ENCODE measurements around the gene ZNF211.

ZNF211 gene

DNA sequence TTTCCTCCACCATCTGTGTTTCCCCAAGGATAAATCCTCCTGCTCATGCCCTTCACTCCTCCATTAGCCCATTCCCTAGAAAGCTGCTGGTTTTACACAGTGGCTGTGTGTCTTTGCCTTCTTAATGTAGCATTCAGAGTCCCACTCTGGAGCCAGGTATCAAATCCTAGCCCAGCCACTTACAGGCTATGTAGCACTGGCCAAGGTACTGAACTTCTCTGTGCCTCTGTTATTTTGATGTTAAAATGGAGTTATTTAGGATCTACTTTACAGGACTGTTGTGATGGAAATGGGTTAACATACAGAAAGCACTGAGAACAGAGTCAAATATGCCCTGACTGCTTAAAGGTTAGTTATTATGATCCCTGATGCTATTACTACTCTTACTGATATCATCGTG, 34.3 kb downstream of the ZNF211 start:
- H4K20me1 ChIP-seq = peaks cover 0 to 6% (median 0%) of the 10 kb centered on the region in 11 experiments; a peak in 1 of 22 replicates
- peaks cover 4 to 15% (median 11%) of the 10 kb centered on the region in 10 experiments; a peak in 13 of 20 replicates for H3K4me1 ChIP-seq
- H3K36me3 ChIP-seq = no peaks in the 10 kb centered on the region
- peaks cover 31 to 46% (median 40%) of the 10 kb centered on the region in 11 experiments for H3K27me3 ChIP-seq
- no peak overlapping the region for H3K4me2 ChIP-seq
- H3K9me3 ChIP-seq (replicated peaks in 1 of 11) = no peaks in the 10 kb centered on the region
- H3K27ac ChIP-seq = no peak overlapping the region
- TF ChIP-seq Cebpa-rat (IDR thresholded peaks at IDR 0.05) = no peak
- no peak overlapping the region for H3K9ac ChIP-seq
- H3K4me3 ChIP-seq = no peak overlapping the region

DNA sequence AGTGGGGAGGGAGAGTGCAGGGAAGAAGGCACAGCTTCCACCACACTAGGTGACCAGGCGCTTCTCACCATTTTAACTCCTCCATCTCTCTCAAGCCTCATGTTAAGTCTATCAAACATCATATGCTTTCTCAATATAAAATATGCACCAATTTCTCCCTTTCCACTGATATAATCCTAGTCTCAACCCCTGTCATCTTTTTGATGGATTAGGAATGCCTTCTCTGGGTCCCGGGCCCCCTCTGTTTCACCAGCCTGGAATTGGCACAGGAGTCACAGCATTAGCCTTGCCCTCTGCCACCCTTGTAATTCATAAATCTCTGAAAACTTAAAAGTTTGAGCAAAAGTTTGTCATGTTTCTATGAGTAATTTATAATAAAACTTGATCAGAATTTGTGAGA, 35.7 kb downstream of the ZNF211 start, which contains the start of gene ZSCAN4:
ZSCAN4 (plus strand) TSS at position 301 of the 400 bp plus-strand sequence. CDS start 7,211 bp downstream, outside the sequence.
- no peak within 1 kb of the TSS for H3K27ac ChIP-seq
- TF ChIP-seq Cebpa-rat (IDR thresholded peaks at IDR 0.05) = no peak

GRCh38 chr19:57671124-57671895, 38.3 kb downstream of the ZNF211 start:
- H3K9me3 ChIP-seq (replicated peaks in 1 of 11) = peaks cover 0 to 12% (median 5%) of the 10 kb centered on the region in 11 experiments; a peak in 8 of 22 replicates

More for the DNA sequence above, 35.7 kb downstream of the ZNF211 start, which contains the start of gene ZSCAN4:
- Histone ChIP-seq H3K4me2 (no peak within 1 kb of the TSS), H3K27me3 (peaks cover 25 to 34% (median 27%) of the 10 kb centered on the region in 11 experiments), H3K9me3 (replicated peaks in 1 of 11) (no peaks in the 10 kb centered on the region), H3K9ac (no peak within 1 kb of the TSS), H4K20me1 (peaks cover 0 to 6% (median 0%) of the 10 kb centered on the region in 11 experiments; a peak in 1 of 22 replicates), H3K4me1 (peaks cover 3 to 12% (median 9%) of the 10 kb centered on the region in 10 experiments; a peak in 13 of 20 replicates), H3K4me3 (no peak within 1 kb of the TSS), H3K36me3 (no peaks in the 10 kb centered on the region)

GRCh38 chr19:57672466-57672865, 39.5 kb downstream of the ZNF211 start:
- Histone ChIP-seq H3K27ac (no peak overlapping the region), H3K4me2 (no peak overlapping the region), H3K27me3 (no peaks in the 10 kb centered on the region), H3K9ac (no peak overlapping the region), H3K9me3 (replicated peaks in 1 of 11) (peaks cover 0 to 12% (median 5%) of the 10 kb centered on the region in 11 experiments; a peak in 9 of 22 replicates), H4K20me1 (no peaks in the 10 kb centered on the region), H3K36me3 (no peaks in the 10 kb centered on the region), H3K4me1 (peaks cover 8 to 25% (median 21%) of the 10 kb centered on the region in 10 experiments), H3K4me3 (no peak overlapping the region)
- no peak for TF ChIP-seq Cebpa-rat (IDR thresholded peaks at IDR 0.05)

More at GRCh38 chr19:57671124-57671895, 38.3 kb downstream of the ZNF211 start:
- H3K4me3 ChIP-seq = no peak overlapping the region
- H3K27me3 ChIP-seq = peaks cover 0 to 7% (median under 1%) of the 10 kb centered on the region in 11 experiments; a peak in 8 of 22 replicates
- no peak overlapping the region for H3K9ac ChIP-seq
- no peaks in the 10 kb centered on the region for H3K36me3 ChIP-seq
- H3K4me1 ChIP-seq = peaks cover 7 to 16% (median 15%) of the 10 kb centered on the region in 10 experiments
- no peak overlapping the region for H3K4me2 ChIP-seq
- no peak for TF ChIP-seq Cebpa-rat (IDR thresholded peaks at IDR 0.05)
- no peak overlapping the region for H3K27ac ChIP-seq
- no peaks in the 10 kb centered on the region for H4K20me1 ChIP-seq

- Histone ChIP-seq H3K4me1 (peaks cover 8 to 32% (median 24%) of the 10 kb centered on the region in 10 experiments), H3K4me2 (peak overlapping the region; percentile 1 to 75 (median 66); a peak in 19 of 22 replicates), H4K20me1 (no peaks in the 10 kb centered on the region), H3K9me3 (replicated peaks in 1 of 11) (peaks cover 0 to 22% (median 7%) of the 10 kb centered on the region in 11 experiments; a peak in 9 of 22 replicates), H3K36me3 (no peaks in the 10 kb centered on the region), H3K27me3 (no peaks in the 10 kb centered on the region), H3K9ac (peak overlapping the region in 3 of 11 experiments; percentile 25 to 51 (median 25); a peak in 5 of 22 replicates), H3K27ac (peak overlapping the region in 8 of 11 experiments; percentile 29 to 75 (median 50); a peak in 14 of 22 replicates), H3K4me3 (no peak overlapping the region)
- TF ChIP-seq Cebpa-rat (IDR thresholded peaks at IDR 0.05) = no peak
These were observed 42.9 kb downstream of the ZNF211 start for GRCh38 chr19:57675881-57676280.

GRCh38 chr19:57682226-57682766, 49.3 kb downstream of the ZNF211 start:
- Histone ChIP-seq H3K4me3 (peak overlapping the region; percentile 87 to 99 (median 92)), H4K20me1 (peaks cover 0 to 34% (median 0%) of the 10 kb centered on the region in 11 experiments; a peak in 5 of 22 replicates), H3K9me3 (replicated peaks in 1 of 11) (peaks cover 45 to 70% (median 52%) of the 10 kb centered on the region in 11 experiments), H3K36me3 (peaks cover 41 to 49% (median 47%) of the 10 kb centered on the region in 11 experiments), H3K4me1 (peaks cover 8 to 21% (median 16%) of the 10 kb centered on the region in 10 experiments; a peak in 19 of 20 replicates), H3K27ac (peak overlapping the region; percentile 44 to 95 (median 88); a peak in 21 of 22 replicates), H3K27me3 (no peaks in the 10 kb centered on the region), H3K4me2 (peak overlapping the region; percentile 87 to 98 (median 95)), H3K9ac (peak overlapping the region; percentile 79 to 95 (median 90))
- TF ChIP-seq Cebpa-rat (IDR thresholded peaks at IDR 0.05) = no peak

- Histone ChIP-seq H3K27me3 (no peaks in the 10 kb centered on the region), H3K4me3 (peak overlapping the region in 9 of 10 experiments; percentile 23 to 99 (median 88); a peak in 16 of 20 replicates), H4K20me1 (peaks cover 0 to 70% (median 0%) of the 10 kb centered on the region in 11 experiments; a peak in 5 of 22 replicates), H3K9me3 (replicated peaks in 1 of 11) (peaks cover 88 to 97% (median 95%) of the 10 kb centered on the region in 11 experiments), H3K9ac (no peak overlapping the region), H3K27ac (no peak overlapping the region), H3K4me2 (no peak overlapping the region), H3K36me3 (peaks cover 75 to 93% (median 90%) of the 10 kb centered on the region in 11 experiments), H3K4me1 (peaks cover 8 to 15% (median 12%) of the 10 kb centered on the region in 10 experiments; a peak in 19 of 20 replicates)
- TF ChIP-seq Cebpa-rat (IDR thresholded peaks at IDR 0.05) = no peak
These were observed 53.8 kb downstream of the ZNF211 start for GRCh38 chr19:57686727-57687126.

DNA sequence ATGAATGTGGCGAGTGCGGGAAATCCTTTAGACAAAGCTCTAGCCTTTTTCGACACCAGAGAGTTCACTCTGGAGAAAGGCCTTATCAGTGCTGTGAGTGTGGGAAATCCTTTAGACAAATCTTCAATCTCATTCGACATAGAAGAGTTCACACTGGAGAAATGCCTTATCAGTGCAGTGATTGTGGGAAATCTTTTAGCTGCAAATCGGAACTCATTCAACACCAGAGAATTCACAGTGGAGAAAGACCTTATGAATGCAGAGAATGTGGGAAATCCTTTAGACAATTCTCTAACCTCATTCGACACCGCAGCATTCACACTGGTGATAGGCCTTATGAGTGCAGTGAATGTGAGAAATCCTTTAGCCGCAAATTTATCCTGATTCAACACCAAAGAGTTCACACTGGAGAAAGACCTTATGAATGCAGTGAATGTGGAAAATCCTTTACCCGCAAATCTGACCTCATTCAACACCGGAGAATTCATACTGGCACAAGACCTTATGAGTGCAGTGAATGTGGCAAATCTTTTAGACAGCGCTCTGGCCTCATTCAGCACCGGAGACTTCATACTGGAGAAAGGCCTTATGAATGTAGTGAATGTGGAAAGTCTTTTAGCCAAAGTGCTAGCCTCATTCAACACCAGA, 54.5 kb downstream of the ZNF211 start:
- Histone ChIP-seq H3K27ac (no peak overlapping the region), H4K20me1 (peaks cover 0 to 73% (median 0%) of the 10 kb centered on the region in 11 experiments; a peak in 6 of 22 replicates), H3K9me3 (replicated peaks in 1 of 11) (peaks cover 96 to 100% (median 100%) of the 10 kb centered on the region in 11 experiments), H3K27me3 (no peaks in the 10 kb centered on the region), H3K4me2 (no peak overlapping the region), H3K9ac (no peak overlapping the region), H3K4me3 (peak overlapping the region in 9 of 10 experiments; percentile 12 to 99 (median 88); a peak in 16 of 20 replicates), H3K4me1 (peaks cover 7 to 15% (median 11%) of the 10 kb centered on the region in 10 experiments; a peak in 19 of 20 replicates), H3K36me3 (peaks cover 77 to 100% (median 97%) of the 10 kb centered on the region in 11 experiments)
- TF ChIP-seq Cebpa-rat (IDR thresholded peaks at IDR 0.05) = no peak
